NCI-H2081 (cell line): ENCODE results near the gene MKLN1.
"Not testable (repeated sequence)": the region's sequence is repeated elsewhere in the genome, so short reads cannot be mapped to it uniquely, and the experiment has no call there.

Experiments used
- DNase-seq, 2 experiments: peaks; one replicate each; lab custom pipeline; 2025; lab: John Stamatoyannopoulos, UW

The MKLN1 gene

DNA sequence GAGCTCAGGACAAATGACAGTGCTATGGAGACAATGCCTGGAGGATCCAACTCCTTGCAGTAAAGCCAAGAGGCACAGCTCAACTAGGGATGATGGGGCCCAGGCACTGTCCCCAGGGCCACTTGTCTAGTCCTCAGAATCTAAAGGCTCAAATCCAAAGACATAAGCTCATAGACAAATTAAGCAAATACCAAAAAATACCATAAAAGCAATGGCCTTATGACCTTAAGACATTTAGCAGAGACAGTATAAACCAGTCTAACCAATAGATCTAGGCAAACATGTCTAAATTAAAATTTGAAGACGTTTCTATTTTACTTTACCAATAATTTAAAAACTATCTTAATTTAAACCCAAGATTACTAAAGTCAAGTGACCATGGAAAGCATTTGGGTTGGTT is 14.8 kb upstream of the MKLN1 start:
- no peak for DNase-seq

DNA sequence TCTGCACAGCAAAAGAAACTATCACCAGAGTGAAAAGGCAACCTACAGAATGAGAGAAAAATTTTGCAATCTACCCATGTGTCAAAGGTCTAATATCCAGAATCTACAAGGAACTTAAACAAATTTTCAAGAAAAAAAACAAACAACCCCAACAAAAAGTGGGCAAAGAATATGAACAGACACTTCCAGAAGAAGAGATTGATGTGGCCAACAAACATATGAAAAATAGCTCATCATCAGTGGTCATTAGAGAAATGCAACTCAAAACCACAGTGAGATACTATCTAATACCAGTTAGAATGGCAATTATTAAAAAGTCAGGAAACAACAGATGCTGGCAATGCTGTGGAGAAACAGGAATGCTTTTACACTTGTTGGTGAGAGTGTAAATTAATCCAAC is 7.1 kb upstream of the MKLN1 start:
- DNase-seq, result no peak

DNA sequence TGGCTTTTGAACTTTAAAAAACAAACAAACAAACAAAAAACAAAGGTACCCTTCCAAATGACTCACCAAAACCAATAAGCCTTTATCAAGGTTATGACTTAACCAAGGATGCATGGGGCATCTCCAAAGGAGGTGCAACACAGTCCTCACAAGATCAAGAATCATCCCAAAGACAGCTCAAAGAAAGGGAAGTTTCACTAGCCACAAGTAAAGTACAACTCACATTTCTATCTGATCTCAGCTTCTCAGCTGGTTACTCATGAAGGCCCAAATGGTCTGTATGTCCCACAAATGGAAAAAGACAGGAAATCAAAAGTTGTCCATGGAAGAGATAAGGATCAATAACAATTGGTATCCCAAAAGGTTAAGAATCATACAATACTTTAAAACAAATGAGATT is 6.0 kb upstream of the MKLN1 start:
- DNase-seq, result no peak

DNA sequence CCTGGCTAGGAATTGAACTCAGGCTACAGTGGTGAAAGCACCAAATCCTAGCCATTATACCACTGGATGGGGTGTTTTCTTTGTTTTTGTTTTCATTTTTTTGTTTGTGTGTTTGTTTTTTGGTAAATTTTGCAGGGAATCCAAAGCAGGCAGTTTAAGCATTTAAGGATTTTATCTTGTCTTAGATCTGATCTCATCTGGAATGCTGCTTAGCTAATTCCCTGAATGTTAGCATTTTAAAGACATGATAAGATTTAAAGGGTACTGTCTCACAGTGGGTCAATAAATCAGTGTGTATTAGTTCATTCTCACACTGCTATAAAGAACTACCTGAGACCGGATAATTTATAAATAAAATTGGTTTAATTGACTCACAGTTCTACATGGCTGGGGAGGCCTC is 5.6 kb upstream of the MKLN1 start:
- no peak for DNase-seq

DNA sequence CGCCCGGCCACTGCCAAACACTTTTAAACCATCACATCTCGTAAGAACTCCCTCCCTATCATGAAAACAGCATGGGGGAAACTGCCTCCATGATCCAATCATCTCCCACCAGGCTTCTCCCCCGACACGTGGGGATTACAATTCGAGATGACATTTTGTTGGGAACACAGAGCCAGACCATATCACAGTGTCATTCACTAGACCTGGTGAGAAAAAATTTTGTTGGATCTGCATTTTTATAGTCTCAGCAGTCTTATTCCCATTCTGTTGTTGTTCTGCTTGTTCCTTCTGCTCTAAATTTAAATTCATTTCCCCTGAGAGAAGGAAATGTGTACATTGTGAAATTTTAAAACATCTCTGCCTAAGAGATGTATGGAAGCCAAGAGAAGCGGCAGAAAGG is 4.8 kb upstream of the MKLN1 start:
- no peak for DNase-seq

DNA sequence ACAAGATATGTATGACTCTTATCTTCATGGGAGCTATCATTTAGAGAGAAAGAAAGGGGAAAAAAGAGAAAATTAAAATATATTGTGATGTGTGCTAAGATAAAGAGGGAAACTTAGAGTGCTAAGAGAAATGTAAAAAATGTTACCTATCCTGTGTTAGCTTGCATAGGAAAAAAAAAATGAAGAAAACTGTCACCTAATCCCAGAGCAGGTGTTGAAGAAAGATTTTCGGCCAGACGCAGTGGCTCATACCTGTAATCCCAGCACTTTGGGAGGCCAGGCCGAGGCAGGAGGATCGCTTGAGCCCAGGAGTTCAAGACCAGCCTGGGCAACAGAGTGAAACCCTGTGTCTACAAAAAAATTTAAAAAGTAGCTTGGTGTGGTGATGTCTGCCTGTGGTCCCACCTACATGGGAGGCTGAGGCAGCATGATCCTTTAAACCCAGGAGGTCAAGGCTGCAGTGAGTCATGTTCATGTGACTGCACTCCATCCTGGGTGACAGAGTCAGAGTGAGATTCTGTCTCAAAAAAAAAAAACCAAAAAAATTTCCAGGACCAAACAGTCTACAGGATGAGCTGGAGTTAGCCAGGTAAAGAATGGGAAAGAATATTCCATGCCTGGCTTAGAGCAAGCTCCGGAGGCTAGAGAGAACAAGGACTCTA is 2.4 kb upstream of the MKLN1 start:
- DNase-seq, result no peak

DNA sequence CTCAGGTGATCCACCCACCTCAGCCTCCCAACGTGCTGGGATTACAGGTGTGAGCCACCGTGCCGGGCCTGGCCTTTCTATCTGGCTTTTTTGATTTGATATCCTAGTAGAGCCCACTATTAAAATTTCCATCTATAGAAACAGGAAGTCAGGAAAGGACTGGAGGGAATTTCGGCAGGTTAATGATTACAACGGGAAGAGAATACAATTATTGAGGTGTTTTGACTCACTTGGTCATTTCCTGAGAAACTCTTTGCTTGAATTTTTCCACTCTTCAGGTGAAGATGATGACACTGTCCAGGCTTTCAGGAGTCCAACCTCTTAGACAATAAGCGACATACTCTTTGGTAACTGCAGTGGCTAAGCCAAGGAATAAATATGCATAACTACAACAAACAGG is 1.1 kb upstream of the MKLN1 start:
- DNase-seq, result no peak

DNA sequence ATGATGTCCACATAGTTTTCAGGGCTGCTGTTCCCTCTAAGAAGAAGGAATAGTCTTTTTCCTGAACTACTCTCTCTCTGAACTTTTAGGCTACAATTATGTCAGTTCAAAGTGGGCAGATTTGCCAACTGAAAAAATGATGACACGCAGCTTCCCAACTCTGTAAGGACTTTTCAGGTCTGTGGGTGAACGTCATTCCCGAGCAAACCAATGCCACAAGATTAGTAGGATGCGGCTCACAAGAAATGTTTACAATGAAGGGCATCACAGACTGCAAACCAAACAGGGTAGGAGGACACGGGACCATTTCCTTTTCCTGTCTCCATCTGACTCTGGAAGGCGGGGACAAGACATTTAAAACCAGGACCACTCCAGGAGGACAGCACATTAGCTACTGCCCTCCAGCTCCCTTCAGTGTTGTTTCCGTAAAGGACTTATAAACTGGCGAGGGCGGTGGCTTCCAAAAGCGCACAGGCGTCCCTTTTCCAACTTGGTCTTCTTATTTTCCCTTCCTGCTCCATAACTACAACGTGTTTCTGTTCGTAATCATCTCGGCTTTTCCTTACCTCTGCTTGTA is 539 bp upstream of the MKLN1 start:
- DNase-seq, result peak; percentile 47 to 59

DNA sequence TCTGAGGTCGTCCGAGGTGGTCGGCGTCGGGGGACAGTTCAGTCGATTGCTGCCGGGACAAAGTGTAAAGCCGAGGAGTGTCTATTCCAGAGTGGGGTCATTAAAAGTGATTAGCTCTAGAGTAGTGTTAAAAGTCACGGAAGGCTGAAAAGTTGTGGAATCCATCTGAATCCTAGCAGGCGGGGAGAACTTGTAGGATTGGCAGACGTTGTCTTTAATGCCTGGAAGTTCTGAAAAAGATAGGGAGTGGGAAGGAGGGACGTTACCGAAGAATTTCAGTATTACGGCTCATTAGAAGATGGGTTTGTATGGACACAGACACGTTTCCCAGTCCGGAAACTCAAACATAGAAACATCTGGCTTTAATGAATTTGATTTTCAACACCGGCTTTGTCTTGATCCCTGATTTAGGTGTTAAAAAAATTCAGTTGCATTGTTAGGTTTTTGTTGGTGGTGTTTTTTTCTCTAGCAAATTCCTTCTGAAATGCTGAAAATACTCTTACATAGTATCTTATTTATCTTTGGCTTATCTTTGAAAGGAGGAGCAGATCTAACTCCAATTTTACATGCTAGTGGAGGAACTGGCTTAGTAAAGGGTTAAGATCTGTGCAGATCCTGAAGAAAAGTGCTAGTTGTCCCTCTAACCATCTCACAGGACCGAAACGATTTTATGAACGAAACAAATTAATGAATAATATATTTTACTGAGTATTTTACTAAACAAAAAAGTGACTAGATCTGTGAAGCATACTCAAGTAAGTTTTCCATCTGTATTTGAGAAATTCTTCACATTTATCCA is 900 bp downstream of the MKLN1 start:
- no peak for DNase-seq

DNA sequence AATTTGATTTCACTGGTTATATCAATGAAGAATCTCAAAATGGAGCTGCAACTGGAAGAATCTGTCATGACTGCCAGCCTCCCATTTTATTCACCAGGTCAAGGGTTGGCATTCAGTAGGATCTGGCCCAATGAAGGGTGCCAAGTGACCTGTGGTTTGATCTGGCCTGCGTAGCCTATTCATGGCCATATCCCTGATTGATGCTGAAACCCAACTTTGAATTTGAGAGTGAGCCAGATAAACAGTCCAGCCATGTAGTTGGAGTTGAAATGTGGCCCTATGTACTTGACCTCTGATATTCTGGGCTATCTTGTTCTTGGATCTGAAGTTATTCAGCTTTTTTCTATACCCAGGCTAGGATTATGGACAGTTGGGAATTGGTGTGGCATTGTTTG is 1.5 kb downstream of the MKLN1 start:
- no peak for DNase-seq

DNA sequence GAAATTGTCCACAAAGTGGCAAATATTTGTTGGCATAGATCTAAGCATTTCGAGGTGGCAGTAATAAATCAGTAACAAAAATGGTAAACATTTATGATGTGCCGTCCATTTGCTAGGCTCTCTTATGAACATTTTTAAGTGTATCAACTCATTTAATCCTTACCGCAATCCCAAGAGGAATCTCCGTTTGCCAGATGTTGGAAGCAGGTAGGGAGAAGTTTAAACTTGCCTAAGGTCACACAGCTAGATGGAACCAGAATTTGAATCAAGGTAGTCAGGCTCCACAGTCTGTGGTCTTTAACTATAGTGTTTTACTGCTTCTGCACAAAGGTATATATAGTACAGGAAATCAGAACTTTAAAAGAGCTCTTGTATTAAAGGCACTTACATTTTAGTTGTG is 2.6 kb downstream of the MKLN1 start:
- no peak for DNase-seq

DNA sequence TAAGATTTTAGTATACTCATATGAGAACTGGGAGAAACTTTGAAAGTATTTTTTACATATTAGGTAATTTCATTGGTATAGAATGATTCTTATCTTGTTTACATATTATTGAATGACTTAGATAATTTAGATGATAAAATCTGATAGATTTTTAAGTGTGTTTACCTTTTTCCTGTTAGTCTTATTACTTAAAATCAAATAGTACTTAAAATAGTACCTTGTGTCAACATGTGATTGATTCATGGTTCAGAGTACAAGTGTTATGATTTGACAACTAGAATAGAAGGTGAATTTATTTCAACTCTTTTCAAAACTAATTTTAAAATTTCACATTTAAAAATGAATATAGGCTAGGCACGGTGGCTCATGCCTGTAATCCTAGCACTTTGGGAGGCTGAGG is 4.1 kb downstream of the MKLN1 start:
- no peak for DNase-seq

DNA sequence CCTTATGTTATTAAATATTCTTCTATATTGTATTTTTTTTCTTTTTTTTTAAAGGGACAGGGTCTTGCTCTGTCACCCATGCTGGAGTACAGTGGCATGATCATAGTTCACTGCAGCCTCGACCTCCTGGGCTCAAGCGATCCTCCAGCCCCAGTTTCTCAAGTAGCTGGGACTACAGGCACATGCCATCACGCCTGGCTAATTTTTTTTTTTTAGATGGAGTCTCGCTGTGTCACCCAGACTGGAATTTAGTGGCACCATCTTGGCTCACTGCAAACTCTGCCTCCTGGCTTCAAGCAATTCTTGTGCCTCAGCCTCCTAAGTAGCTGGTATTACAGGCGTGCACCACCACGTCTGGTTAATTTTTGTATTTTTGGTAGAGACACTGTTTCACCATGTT is 5.1 kb downstream of the MKLN1 start:
- not testable (repeated sequence) for DNase-seq

DNA sequence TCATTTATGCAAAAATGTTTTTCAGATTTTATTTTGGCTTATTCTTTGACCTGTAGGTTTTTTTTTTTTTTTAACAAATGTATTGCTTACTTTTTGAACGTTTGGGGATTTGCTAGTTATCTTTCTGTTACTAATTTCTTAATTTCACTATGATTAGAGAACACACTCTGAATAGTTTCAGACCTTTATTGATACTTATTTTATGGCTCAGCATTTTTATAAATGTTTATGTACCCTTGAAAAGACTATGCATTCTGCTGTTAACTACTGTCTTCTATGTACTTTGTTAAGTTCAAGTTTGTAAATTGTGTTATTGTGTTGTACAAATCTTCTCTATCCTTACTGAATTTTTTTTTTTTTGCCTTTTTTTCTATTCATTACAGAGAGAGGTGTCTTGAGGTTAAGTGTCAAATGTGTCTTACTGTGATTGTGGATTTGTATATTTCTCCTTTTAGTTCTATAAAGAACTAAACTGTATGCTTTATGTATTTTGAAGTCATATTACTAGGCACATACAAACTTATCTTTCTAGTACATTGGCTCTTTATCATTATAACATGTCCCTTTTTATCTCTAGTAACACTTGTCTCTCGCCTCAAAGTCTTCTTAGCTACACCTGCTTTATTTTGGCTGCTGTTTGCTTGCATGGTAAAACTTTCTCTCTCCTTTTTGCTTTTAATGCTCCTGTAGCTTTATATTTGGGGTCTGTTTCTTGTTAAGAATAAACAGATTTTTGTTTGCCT is 8.1 kb downstream of the MKLN1 start:
- no peak for DNase-seq

DNA sequence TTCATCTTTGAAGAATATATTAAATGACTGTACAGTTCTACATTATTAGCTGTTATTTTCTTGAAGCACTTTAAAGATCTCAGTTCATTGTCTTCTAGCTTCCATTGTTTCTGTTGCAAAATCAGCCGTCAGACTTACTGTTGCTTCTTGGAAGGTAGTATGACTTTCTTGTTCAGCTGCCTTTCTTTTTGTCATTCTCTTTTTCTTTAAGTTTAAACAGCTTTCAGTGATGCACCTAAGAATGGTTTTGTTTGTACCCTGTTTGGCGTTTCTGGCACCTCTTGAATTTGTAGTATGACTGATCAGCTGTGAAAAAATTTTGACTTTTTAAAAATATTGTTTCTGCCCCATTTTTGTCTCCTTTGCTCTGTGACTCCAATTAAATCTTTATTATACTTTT is 9.3 kb downstream of the MKLN1 start:
- DNase-seq, result no peak

DNA sequence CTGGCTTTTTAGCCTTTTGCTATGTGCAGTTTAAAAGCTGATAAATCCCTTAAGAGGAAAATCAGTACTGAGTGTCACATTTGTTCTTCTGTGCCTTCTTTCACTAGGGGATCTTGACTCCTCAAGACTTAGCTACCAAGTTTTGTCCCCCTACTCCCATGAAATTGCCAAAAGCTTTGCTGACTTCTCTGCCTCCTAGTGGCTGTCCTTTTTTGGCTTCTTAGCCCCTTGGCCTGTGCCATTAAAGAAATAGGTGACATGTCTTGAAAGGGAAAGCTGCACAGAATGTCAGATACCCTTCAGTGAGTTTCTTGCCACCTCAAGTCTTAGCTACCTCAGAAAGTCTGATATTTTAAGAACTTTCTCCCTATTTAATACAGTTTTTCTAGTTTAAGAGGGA is 10.5 kb downstream of the MKLN1 start:
- no peak for DNase-seq

DNA sequence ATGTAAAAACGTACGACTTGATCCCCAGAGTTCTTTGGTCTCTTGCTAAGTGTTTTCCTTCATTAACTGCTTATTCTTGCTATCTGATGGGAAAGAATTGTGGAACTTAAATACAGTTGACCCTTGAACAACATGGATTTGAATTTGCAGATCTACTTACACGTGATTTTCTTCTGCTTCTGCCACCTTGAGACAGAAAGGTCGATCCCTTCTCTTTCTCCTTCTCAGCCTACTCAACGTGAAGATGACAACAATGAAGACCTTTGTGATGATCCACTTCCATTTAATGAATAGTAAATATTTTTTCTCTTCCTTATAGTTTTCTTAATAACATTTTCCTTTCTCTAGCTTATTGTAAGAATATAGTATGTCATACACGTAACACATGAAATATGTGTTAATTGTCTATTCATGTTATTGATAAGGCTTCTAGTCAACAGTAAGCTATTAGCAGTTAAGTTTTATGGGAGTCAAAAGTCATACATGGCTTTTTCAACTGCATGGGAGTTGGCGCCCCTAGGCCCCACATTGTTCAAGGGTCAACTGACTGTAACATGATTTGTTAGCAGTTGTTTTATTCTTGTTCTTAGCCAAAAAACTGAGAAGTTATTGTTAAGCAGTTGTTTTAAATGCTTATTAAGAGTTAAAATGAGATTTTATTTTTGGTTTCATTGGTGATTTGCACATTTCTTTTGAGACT is 11.2 kb downstream of the MKLN1 start:
- no peak for DNase-seq

DNA sequence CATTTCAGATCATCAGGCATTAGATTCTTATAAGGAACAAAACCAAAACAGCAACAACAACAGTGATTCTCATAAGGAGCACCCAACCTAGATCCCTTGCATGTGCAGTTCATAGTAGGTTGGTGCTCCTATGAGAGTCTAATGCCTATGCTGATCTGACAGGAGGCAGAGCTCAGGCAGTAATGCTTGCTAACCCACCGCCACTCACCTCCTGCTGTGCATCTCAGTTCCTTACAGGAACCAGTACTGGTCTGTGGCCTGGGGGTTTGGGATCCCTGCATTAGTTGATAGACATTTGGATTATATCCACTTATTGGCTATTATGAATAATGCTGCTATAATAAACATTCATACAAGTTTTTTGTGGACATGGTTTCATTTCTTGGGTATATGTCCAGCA is 14.0 kb downstream of the MKLN1 start:
- no peak for DNase-seq

DNA sequence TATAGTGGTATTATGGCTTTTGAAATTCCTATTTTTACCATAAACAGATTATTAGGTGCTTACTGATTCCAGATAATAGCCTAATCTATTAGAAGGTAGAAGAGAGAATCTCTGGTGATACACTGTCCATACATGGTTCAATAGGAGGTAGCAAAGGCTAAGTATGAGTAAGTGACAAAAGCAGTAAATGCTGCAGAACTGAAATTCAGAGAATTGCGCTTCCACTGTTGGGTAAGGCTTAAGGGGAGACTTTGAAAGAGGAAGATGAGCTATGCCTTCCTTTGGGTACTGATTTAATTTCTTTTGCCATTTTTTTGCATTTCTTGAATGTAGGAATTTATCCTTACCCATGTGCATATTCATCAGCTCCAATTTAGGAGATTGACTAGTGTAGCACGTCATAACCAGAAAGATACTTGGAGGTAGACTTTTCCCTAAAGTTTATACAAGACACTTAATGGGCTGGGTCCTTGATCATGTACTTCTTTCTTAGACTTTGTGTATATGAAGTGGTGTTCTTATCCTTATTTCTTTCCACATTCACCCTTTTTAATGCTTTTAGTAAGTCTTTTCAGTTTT is 15.3 kb downstream of the MKLN1 start:
- DNase-seq, result no peak

DNA sequence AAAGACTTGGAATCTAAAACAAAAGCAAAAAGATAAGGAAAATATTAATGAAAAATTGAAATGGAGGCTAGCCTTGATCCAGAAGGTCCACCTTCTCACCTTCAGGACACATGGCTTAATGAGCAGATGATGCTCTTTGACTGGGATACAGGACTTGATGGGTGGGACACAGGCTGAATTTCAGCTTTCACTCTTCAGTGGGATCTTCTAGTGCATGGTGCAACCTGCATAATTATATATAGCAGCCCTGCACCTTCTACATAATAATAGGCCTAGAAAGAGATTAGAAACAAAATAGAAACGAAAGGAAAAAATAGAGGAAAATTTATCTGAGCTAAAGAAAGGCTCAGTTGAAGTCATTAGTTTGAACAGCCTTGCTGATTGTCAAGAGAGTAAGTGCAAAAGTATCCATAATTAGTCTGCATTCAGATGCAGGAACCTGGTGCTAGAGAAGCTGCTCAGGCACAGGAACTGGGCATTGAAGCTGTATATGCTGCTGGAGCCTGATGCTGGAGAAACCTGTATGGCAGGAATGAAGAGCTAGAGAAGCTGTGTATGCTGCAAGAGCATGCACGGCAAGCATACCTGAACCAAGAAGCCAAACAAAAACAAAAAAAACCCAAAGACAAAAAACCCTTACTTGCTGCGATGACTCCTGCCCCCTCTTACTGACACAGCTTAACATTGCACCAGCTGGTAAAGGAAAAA is 19.4 kb downstream of the MKLN1 start:
- DNase-seq, result peak in 1 of 2 experiments; percentile 38

DNA sequence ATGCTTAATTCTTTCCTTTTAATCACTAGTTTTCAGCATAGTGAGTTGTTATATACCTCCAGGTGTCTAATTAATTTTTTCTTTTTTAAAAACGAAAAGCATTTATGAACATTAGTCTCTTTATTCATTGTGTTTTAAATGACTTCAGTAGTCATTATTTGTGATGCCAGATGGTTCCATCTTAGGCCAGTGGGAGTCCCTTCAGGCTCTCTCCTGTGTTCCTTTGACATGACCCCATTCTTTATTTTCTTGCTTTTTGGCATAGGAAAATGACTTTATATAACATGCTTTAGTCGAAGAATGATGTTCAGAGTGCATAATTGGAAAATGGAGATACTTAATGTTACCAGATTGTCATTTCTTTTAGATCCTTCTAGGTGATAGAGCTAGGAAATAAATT is 24.4 kb downstream of the MKLN1 start:
- DNase-seq, result no peak
